Hair follicle dermal papilla cell (primary cell): Measurements from ENCODE around the gene SELENOI. TPM values are rescaled to one million over a fixed set of nuclear protein-coding genes. Genes with fewer than 3 reads are reported as not detected.

Experiments used
- total RNA-seq: library from RNA; depleted of rRNA; stranded (reverse); fragments of >200 nt; gene quantifications from 2 replicates; pipeline ENCODE4 v1.2.3, GENCODE V29; 2012

The SELENOI gene, protein sequence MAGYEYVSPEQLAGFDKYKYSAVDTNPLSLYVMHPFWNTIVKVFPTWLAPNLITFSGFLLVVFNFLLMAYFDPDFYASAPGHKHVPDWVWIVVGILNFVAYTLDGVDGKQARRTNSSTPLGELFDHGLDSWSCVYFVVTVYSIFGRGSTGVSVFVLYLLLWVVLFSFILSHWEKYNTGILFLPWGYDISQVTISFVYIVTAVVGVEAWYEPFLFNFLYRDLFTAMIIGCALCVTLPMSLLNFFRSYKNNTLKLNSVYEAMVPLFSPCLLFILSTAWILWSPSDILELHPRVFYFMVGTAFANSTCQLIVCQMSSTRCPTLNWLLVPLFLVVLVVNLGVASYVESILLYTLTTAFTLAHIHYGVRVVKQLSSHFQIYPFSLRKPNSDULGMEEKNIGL
- 13.6 and 17.2 TPM in 2 replicates for total RNA-seq

DNA sequence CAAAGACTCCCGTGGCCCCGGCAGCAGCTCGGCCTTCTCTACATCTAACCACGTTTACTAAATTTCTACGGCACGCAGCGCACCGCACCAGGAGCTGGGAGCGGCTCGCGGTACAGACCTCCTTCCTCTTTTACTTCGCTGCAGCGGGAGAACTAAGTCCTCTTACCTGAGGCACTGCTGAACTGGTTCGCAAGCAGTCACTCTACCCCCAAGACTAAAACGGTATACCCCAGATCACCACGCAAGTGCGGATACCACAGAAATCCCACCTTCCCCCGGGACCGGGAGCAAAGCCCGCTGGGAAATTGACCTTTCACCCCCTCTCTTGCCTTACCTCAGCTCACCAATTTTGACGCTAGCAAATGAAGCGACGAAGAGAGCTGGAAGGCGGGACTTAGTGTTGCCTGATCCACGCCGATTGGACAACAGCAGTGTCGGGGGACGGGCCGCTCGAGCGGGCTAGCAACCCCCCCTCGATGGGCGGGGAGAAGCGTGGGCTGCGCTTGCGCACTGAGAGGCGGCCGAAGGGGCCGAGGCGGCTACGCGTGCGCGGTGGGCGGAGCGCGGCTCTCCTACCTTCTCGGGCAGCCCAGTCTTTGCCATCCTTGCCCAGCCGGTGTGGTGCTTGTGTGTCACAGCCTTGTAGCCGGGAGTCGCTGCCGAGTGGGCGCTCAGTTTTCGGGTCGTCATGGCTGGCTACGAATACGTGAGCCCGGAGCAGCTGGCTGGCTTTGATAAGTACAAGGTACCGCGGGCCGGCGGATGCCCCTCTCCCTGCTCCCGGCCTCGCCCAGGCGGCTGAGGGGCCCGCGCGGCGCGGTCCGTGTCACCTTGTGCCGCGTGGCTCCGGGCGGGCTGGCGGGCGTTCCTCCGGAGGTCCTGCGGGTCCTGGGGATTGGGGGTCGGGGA lies at the start of gene SELENOI:
Gene SELENOI (plus strand): TSS at position 599 of the 909 bp plus-strand sequence. CDS start 90 bp downstream, at position 689.

DNA sequence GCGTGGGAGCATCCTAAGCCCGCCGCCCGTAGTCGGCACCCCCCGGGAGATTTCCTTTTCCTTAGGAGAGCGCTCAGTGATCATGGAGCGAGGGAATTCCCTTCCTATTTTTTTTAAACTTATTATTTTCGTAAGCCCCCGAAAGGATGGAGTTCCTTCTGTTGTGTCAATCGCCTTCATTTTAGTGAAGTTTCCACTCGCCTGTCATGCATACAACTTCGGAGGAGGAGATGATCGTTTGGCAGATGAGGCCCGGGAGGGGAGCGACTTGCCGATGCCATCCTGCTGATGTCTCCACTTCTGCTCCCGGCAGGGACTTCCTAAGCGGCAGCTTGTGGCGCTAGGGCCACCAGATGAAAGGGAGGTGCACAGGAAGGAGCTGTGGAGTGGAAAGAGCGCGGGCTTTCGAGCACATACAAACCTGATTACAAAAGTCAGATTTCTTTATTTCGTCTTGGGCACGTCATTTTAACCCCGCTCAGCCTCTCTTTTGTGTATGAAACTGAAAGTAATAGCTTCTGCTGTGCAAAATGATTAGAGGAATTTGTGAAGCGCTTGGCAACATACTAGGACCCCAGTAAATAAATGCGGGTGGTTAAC lies 611 bp downstream of the SELENOI start, which contains the start of gene ADGRF3:
Gene ADGRF3 (minus strand): TSS at position 336 of the 600 bp plus-strand sequence. CDS start 555 bp downstream, outside the sequence.

DNA sequence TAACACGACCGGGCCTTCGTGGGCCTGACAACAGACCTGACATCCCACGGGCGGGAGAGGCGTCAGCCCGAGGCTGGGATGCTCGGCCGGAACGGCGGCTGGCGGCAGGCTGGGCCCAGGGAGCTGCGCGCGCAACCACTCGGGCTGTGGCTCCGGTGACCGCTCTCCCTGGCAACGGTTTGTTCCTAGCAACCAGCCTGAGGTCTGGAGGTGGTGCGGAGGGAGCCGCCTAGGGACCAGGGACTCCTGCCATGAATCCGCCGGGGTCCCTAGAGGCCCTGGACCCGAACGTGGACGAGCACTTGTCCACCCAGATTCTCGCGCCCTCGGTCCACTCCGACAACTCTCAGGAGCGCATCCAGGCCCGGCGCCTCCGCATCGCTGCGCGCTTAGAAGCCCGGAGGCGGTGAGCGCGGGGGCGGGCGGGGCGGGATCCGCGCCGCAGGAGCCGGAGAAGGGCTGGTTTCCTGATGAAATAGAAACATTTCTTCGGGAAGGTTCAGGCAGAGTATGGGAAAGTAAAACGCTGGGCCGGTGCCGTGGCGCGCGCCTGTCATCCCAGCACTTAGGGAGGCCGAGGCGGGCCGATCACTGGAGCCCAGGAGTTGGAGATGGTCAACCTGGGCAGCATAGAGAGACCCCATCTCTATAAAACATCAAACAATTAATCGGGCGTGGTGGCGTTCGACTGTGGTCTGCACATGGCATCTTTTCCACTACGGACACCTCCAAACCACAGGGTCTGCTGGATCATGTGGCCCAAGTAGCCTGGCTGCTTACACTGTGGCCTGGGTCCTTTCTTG lies 56.0 kb downstream of the SELENOI start, which contains the start of gene DRC1:
Gene DRC1 (plus strand): TSS at position 182 of the 803 bp plus-strand sequence. CDS start 70 bp downstream, at position 252.

Other genes starting within 250 kb of the SELENOI start
- 3.3 and 6.8 TPM in 2 replicates for gene GAREM2, start 173.1 kb upstream of the SELENOI start, total RNA-seq
- gene HADHA, start 101.5 kb upstream of the SELENOI start, total RNA-seq: 123 and 124 TPM in 2 replicates
- 102 and 103 TPM in 2 replicates for gene HADHB, start 101.2 kb upstream of the SELENOI start, total RNA-seq
- under 0.01 TPM in 1 of 2 replicates, not detected in the other for gene ADGRF3, start 646 bp downstream of the SELENOI start, total RNA-seq
- 0.16 and 0.24 TPM in 2 replicates for gene DRC1, start 55.8 kb downstream of the SELENOI start, total RNA-seq
- gene OTOF, start 132.0 kb downstream of the SELENOI start, total RNA-seq: under 0.01 TPM in 1 of 2 replicates, not detected in the other